ENCODE results near the gene HMX2.

DNA sequence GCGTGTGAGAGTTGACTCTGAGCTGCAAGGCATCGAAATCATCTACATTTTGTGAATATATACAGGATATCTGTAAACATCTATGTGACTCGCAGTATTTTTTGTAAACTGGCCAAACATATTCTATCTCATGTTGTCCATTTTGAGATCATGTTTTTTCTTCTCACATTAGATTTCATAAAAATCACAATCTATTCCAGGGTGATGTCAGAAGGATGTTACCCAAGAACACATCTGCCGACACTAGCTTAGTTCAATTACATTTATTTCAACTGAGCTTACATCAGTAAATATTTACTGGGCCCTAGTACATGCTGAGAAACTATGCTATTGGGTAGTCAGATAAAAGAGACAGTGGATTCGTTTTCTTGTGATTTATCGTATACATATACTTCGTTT is 3.8 kb downstream of the HMX2 start:
- TF ChIP-seq CTCF (optimal IDR thresholded peaks at IDR 0.05 in 1 of 3, IDR thresholded peaks at IDR 0.05 in 1 of 3, conservative IDR thresholded peaks at IDR 0.05 in 1 of 3; ENCODE audit: extremely low read depth in 1 of 3, insufficient read depth in 2 of 3, low read length in 3 of 3) (no peak), EZH2 (IDR thresholded peaks at IDR 0.05; ENCODE audit: low read length) (peak; percentile 19)
